Right lobe of liver (tissue), 4 donors: ENCODE data around the gene RSAD1.

ENCODE experiments used
- POLR2A ChIP-seq: fragments of 450-650 bp; IDR thresholded peaks from one replicate; pipeline ENCODE4 v1.6.1; 2017; ENCODE audit warnings: antibody characterized with exemption, mild to moderate bottlenecking
- TF ChIP-seq, protein P1 (sequence below), 4 donors: fragments of 200-600 bp in 3 of 4; fragments of 450-650 bp in 1 of 4; IDR thresholded peaks; one replicate each; pipeline versions ENCODE4 v1.5.1 to v1.8.0; 2016 to 2022; ENCODE audit warnings: antibody characterized with exemption in 4 of 4, mild to moderate bottlenecking in 2 of 4
- donor health status: DM: no; HTN: no; CAD: no.
- donor health status: DM: no; HTN: no; CAD: no.
- donor health status: DM: no; HTN: yes; CAD: no.

DNA sequence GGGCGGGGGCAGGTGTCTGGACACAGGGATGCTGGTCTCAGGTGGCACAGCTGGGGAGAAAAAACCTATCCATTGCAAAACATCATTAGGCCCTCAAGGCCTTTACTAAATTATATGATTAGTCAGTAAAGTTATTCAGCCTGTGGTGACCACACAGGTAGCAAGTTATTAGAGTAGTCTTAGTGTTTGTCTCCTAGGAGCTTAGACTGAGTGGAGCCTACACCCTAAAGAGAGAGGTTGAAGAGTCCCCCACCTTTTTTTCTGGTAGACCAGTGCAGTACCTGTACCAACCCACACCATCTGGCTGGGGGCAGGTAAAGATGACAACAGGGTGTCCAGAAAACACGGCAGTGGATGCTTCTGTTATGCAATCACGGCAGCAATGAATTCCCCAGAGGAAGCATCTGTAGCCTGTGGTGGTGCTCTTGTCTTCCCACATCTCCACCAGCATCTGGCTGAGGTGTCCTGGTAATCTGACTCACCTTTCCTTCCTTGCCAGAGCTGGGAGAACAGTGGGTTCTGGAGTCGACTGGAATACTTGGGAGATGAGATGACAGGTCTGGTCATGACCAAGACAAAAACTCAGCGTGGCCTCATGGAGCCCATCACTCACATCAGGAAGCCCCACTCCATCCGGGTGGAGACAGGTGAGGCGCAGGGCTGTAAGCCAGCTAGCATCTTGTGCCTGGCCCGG lies 40.6 kb downstream of the RSAD1 start:
- TF ChIP-seq, protein P1, sequence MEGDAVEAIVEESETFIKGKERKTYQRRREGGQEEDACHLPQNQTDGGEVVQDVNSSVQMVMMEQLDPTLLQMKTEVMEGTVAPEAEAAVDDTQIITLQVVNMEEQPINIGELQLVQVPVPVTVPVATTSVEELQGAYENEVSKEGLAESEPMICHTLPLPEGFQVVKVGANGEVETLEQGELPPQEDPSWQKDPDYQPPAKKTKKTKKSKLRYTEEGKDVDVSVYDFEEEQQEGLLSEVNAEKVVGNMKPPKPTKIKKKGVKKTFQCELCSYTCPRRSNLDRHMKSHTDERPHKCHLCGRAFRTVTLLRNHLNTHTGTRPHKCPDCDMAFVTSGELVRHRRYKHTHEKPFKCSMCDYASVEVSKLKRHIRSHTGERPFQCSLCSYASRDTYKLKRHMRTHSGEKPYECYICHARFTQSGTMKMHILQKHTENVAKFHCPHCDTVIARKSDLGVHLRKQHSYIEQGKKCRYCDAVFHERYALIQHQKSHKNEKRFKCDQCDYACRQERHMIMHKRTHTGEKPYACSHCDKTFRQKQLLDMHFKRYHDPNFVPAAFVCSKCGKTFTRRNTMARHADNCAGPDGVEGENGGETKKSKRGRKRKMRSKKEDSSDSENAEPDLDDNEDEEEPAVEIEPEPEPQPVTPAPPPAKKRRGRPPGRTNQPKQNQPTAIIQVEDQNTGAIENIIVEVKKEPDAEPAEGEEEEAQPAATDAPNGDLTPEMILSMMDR (IDR thresholded peaks at IDR 0.05), result no peak
- TF ChIP-seq POLR2A, result no peak
